HG03135 (cell line): ENCODE results near the gene IFNAR2.
"Not testable (repeated sequence)": the region's sequence is repeated elsewhere in the genome, so short reads cannot be mapped to it uniquely, and the experiment has no call there.

Experiments
- ATAC-seq: cut with Tn5 transposase; IDR thresholded peaks from one replicate; pipeline ENCODE4 v1.9.1; 2021; ENCODE audit warnings: mild to moderate bottlenecking, moderate library complexity; ENCODE audit not compliant: unreplicated experiment

The IFNAR2 gene

GRCh38 chr21:33241846-33242245 is 12.1 kb downstream of the IFNAR2 start:
- ATAC-seq: no peak

- not testable (repeated sequence) for ATAC-seq
These were observed 13.1 kb downstream of the IFNAR2 start for GRCh38 chr21:33242846-33243245.

- no peak for ATAC-seq
These were observed 14.5 kb downstream of the IFNAR2 start for GRCh38 chr21:33244082-33244778.

GRCh38 chr21:33244779-33245105 is 15.0 kb downstream of the IFNAR2 start:
- ATAC-seq: no peak

GRCh38 chr21:33245289-33245918 is 15.7 kb downstream of the IFNAR2 start:
- ATAC-seq: no peak

- no peak for ATAC-seq
These were observed 16.8 kb downstream of the IFNAR2 start for GRCh38 chr21:33246506-33246905.

GRCh38 chr21:33246963-33247362 is 17.2 kb downstream of the IFNAR2 start:
- ATAC-seq: no peak

GRCh38 chr21:33247599-33247998 is 17.9 kb downstream of the IFNAR2 start:
- no peak for ATAC-seq

GRCh38 chr21:33249331-33250002 is 19.7 kb downstream of the IFNAR2 start:
- ATAC-seq: no peak

GRCh38 chr21:33251119-33251518 is 21.4 kb downstream of the IFNAR2 start:
- no peak for ATAC-seq

GRCh38 chr21:33253382-33253781 is 23.6 kb downstream of the IFNAR2 start:
- not testable (repeated sequence) for ATAC-seq

GRCh38 chr21:33254766-33255165 is 25.0 kb downstream of the IFNAR2 start:
- ATAC-seq: no peak

GRCh38 chr21:33255404-33255803 is 25.7 kb downstream of the IFNAR2 start:
- no peak for ATAC-seq

- ATAC-seq: no peak
These were observed 26.3 kb downstream of the IFNAR2 start for GRCh38 chr21:33256019-33256418.

- ATAC-seq: no peak
These were observed 27.5 kb downstream of the IFNAR2 start for GRCh38 chr21:33257094-33257803.

- no peak for ATAC-seq
These were observed 28.7 kb downstream of the IFNAR2 start for GRCh38 chr21:33258475-33258874.

GRCh38 chr21:33259428-33259827 is 29.7 kb downstream of the IFNAR2 start:
- no peak for ATAC-seq

GRCh38 chr21:33259995-33260394 is 30.3 kb downstream of the IFNAR2 start:
- no peak for ATAC-seq

GRCh38 chr21:33261635-33262034 is 31.9 kb downstream of the IFNAR2 start:
- no peak for ATAC-seq

- no peak for ATAC-seq
These were observed 33.2 kb downstream of the IFNAR2 start for GRCh38 chr21:33262921-33263320.

GRCh38 chr21:33264561-33264960 is 34.8 kb downstream of the IFNAR2 start:
- no peak for ATAC-seq

GRCh38 chr21:33265664-33266049 is 35.9 kb downstream of the IFNAR2 start:
- ATAC-seq: peak; percentile 29
